Dermis microvascular lymphatic vessel endothelial cell (primary cell): ENCODE results near the gene RBM5. TPM values are rescaled to one million over a fixed set of nuclear protein-coding genes. Genes with fewer than 3 reads are reported as not detected.

Source experiments
- DNase-seq, 2 donors: peaks; one replicate each; pipeline versions ENCODE4 v3.0.0 to v3.0.0-alpha.2; 2010; ENCODE audit warnings: low read depth in 2 of 2
- total RNA-seq: library from RNA; depleted of rRNA; stranded (reverse); fragments of >200 nt; gene quantifications from 2 replicates; pipeline ENCODE4 v1.2.1, GENCODE V29; 2014

RBM5 gene
- total RNA-seq, 1 donor from 2014 or later = 108 TPM

DNA sequence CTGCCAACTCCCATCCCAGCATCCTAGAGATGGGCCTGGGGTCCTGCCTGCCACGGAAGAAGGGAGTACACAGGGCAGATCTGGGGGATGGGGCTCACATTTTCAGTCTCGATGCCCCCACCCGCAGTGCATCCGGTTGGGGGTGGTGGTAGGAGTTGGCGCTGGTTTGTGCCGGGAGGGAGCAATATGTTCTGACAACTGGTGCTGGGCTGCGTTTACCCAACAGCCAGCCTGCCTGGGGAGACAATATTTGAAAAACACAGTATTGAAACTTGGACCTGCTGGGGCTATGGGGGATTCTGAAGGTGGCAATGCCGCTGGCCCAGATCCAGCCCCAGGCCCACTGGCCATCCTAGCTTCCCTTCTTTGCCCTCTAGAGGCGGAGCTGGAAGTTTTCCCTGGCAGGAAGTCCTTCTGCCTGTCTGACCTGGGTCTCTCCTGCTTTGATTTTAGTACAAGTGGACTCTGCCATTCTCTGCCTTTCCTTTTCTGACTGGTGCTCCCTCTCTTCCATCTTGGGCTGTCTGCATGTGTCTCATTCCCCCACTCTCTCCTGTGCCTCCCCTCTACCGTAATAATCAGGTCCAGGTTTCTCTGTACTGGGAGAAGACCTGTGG lies 69.9 kb downstream of the RBM5 start:
- DNase-seq = no peak

DNA sequence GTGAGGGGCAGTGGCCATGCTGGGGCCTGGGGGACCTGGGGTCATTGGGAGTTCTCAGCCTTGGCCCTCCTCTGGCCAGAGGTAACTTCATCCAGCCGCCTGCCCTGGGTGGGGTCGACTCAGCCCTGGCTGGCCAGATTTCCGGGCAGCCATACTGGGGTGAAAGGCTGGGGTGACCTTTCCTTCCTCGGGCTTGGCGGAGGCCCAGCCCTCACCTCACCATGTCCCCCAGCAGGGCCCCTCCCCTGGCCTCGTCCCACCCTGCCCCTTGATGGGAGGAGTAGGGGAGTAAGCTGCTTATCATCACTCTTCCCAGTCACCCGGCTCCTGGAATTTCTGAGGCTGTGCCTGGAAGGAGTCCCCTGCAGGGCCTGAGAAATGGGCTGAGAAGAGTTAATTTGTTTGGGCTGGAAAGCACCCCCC lies 71.9 kb downstream of the RBM5 start:
- no peak for DNase-seq

DNA sequence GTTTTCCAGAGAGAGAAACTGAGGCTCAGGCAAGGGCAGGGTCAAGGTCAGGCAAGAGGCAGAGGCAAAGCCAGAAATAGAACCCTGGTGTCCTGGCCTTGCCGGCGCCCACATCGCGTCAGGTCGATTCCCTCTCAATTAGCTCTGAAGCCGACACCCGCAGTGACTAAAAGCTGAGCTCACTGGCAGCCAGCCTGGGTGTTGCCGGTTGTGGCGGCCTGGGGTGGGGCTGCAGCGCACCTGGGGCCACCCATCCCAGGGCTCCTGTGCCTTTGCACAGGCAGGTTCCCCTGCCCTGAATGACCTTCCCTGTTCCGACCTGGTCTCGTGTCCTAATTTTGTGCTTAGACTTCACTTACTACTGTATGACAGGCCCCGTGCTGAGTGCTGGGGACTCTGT lies 72.6 kb downstream of the RBM5 start:
- DNase-seq = no peak

DNA sequence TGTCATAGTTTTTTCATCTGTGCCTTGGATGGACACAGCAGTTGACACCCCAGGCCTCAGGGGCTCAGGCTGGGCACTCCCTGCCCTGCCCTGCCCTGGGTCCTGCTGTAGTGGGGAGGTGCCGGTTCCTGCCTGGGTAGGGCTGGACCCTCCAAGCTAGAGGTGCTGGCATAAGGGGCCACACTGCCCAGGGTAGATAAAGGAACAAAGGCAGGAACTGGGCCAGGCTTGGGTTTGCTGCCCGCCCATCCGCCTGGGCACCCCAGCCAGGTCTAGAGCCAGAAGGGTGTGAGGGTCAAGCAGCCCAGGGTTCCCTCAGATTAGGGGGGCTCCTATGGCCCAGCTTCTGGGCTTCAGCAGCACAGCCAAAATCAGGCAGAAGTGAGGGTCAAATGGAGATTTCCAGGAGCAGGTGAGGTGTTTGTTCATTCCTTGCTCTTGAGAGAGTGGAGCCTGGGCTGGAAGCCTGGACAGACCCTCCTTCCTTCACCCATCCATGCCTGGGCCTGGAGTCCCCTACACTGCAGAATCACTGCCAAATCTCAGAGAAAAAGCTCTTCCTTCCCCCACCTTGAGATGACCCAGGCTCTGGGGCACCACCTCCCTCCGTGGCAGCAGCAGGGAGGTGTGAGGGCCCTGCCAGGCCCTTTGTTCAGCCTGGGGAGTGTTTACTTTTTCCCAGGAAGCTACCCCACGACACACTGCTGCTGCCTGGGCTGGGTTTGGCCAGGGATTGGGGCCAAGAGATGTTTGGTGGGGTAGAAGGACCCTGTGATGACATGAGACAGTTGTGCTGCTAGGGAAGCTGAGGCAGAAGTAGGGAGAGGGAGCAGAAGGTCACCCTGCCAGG lies 73.5 kb downstream of the RBM5 start:
- no peak for DNase-seq

DNA sequence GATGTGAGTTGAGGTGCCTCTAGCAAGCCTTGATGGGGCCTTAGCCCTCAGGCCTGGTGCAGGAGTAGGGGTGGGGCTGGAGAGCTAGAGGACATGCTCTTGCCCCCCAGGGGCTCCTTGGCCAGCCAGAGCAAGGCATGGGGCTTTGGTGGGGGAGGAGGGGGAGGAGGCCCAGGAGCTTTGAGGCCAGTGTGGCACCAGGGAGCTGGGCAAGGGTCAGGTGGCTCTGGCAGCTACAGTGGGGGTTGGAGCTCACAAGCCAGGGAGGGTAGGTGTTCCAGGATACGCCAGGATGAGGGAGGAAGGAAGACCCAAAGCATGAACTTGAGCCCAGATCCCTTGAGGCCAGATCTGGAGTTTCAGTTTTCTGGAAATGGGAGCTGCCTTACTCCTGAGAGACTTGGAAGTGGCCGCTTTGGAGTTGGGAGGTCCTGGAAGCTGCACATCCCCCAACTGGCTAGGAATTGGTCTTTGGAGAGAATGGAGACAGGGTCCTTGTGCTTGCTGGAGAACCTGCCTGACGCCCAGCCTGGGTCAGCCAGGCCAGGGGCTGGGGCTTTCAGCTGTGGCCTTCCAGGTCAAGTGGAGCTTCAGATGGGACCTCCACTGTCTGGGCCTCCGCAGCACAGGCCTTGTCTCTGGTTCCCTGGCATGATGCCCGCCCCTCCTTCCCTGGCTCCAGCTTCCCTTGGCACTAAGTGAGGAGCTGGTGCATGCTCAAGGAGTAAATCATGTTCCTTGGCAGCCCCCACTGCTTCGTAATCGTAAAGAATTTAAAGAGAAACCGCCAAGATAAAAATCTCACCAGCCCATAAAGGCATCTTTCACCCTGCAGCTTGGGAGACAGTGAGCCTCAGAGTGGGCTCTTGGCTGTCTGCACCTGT lies 75.1 kb downstream of the RBM5 start:
- peak in 1 of 2 donors; percentile 59 for DNase-seq

DNA sequence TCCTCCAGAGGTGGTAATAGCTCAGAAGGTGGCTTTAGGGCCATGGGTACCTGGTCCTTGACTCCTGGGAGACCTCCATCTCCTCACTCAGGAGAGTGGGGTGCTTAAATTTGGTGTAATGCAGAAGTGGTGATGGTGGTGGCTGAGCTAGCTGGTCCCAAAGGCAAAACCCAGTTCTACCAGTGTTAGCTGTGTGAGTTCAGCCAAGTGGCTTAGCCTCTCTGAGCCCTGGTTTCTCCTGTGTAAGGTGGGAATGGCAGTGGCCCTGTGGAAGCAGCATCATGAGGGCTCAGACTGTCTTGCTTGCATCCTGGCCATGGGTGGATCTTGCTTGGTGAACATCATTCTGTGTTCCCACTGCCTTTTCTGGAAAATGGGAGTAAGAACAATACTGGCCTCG lies 75.8 kb downstream of the RBM5 start:
- DNase-seq = no peak

DNA sequence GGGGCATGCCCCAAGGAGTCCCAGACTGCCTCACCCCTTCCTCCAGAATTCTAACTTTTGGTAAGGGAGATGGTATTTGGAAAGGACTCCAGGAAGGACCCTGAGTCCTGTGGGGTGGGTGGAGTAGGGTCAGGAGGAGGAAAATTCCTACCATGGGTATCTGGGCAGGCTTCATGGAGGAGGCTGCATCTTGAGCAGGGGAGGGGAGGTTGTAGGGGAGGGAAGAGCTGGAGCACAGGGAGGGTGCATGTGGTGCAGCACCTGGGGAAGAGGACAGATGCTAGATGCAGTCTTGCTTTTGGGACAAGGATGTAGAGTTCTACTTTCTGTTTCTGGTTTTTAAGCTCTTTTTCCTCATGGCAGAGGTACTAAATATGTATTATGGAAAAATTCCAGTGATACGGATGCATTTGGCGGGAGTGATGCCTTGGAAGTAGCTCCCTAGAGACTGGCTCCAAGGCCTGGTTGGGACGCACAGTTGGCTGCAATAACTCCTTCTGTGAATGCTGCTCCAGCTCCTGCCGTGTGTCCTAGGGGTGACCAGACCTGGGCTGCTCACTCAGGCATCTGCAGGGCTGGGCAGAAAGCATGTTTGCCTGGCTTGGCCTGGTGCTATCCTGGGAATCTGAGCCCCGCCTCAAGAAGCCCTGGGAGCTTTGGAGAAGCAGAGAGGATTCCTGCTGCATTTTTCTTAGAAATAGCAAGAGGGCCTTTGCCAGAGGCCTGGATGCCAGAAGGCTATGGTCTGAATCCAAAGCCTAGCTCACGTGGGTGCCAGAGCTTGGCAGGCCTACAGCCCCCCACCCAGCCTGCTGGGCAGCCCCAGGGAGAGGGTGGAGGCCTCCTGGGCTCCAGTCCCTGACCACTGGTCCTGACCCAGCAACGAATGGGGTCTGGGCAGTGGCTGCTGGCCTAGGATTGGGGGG lies 76.5 kb downstream of the RBM5 start:
- DNase-seq = no peak

DNA sequence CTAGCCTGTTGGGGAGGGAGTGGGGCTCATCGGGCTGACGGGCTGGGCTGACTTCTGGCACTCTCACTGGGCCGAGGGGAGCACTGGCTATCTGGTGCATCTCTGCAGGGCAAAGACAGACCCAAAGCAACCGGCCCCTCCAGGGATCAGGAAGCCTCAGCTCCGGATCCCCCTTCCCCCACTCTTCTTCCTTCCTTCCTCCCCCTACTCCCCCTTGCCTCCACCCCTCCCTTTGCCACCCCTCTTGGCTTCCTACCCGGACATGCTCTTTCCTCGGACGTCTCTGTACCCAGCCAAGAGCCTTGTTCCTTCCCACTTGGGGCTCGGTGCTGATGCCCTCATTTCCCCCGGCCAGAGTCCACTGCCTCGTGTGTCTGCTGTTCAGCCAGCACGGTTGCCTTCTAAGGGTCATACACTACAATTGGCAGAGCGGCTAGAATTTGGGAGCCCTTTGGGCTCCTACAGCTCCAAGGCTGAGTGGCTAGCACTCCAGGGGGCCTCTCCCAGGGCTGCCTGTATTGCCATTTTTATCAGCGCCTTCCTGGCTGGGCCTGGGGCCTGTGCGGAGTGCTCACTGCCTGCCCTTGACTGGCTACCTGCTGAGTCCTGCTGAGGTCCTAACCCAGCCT lies 77.3 kb downstream of the RBM5 start:
- DNase-seq = peak in 1 of 2 donors; percentile 28

DNA sequence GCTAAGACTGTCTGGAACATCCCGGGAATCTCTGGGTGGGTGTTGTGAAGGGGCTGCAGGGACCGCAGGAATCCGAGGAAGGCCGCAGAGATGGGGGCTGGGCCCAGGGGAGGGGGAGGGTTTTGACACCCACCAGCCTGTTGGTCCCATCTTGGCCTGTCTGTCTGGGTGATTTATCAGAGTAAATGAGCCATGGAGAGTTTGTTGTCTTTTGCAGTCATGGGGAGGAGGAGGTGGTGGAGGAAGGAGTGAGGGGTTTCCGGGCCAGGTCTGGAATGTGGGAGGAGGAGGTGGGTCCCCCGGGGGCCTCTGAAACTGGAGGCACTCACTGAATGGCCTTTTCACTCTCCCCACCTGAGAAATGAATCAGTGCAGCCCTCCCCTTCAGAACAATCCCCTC lies 77.9 kb downstream of the RBM5 start:
- peak in 1 of 2 donors; percentile 57 for DNase-seq

DNA sequence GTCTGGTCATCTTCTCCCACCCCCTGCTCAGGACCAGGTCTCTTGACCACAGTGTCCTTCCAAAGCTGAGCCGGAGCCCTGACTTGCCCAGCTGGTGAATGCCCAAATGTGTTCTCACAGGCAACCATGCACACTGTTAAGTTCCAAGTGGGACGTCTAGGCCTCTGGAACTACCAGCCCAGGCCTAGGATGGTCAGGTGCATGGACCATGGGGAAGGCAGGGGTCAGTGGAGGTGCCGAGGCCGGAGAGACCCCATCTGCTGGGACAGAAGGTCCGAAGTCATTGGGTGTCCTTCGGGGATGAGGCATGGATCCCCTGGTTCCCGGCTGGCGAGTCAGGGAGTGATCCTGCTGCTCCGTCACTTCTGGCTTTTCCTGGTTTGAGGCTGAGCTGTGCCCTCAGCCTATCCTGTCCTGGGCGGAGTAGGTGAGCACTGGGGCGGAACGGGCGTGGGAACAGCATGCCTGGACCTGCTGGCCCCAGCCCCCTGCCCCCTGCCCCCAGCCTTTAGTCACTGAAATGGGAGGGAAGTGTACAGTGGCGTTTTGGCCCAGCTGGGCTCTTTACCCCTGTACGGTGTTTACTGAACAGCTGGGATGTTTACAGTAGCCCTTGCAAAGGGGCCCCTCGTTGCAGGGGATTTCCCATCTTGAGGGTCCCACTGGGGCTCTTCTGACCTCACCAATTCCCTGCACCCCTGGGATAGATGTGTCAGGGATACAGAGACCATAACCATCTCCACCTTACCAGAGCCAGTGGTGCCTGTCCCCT lies 78.5 kb downstream of the RBM5 start:
- peak in 1 of 2 donors; percentile 78 for DNase-seq

DNA sequence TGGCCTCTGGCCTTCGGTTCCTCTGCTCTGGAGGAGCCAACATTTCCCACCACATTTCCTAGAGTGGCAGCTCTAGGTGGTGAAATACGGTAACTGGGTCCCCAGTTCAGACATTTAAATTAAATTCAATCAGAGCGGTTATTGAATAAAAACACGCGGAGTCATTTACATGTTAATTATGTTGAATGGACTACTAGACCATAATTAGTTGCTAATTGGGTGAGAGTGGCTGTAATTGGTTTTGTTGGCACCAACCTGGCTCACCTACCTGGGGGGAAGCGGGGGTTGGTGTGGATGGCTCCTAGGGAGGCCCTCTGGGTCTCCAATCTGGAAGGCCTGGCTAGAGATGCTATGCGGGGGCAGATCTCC lies 79.1 kb downstream of the RBM5 start:
- no peak for DNase-seq

DNA sequence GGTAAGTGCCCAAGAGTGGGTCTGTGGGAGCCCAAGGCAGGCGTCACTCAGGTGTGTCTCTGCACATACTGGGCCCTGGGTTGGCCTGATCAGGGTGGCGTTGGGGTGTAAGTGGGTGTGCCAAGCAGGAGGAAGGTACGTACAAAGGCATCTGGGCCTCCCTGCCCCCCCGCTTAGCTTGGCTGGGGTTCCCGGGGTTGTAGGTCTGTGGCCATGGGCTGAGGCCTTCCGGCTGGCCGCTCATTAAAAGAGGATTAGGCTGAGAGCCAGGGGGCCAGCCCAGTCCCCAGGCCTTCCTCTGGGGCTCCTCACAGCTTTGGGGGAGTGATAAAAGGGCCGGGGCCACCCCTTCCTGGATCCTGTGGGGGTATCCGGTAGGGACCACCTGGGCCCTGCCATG lies 79.7 kb downstream of the RBM5 start:
- no peak for DNase-seq

Other genes starting within 250 kb of the RBM5 start
- 1.8 and 3.2 TPM in 2 replicates for gene TRAIP, start 232.4 kb upstream of the RBM5 start, total RNA-seq
- not detected in 2 replicates for gene CAMKV, start 219.0 kb upstream of the RBM5 start, total RNA-seq
- gene MST1R, start 185.0 kb upstream of the RBM5 start, total RNA-seq = 0.13 TPM in 2 replicates
- 6.5 and 10.0 TPM in 2 replicates for gene MON1A, start 159.1 kb upstream of the RBM5 start, total RNA-seq
- gene RBM6, start 148.8 kb upstream of the RBM5 start, total RNA-seq = 21.4 and 32.1 TPM in 2 replicates
- gene SEMA3F, start 66.4 kb downstream of the RBM5 start, total RNA-seq = 15.7 and 29.8 TPM in 2 replicates
- under 0.01 TPM in 1 of 2 replicates, not detected in the other for gene GNAT1, start 102.7 kb downstream of the RBM5 start, total RNA-seq
- gene SLC38A3, start 116.4 kb downstream of the RBM5 start, total RNA-seq = under 0.01 TPM in 2 replicates
- 390 and 560 TPM in 2 replicates for gene GNAI2, start 147.3 kb downstream of the RBM5 start, total RNA-seq
- gene SEMA3B, start 180.2 kb downstream of the RBM5 start, total RNA-seq = 0.26 and 0.51 TPM in 2 replicates
- gene LSMEM2, start 190.2 kb downstream of the RBM5 start, total RNA-seq = not detected in 2 replicates
- 117 and 130 TPM in 2 replicates for gene IFRD2, start 203.5 kb downstream of the RBM5 start, total RNA-seq
- 17.5 and 23.6 TPM in 2 replicates for gene HYAL3, start 210.5 kb downstream of the RBM5 start, total RNA-seq
- 4.0 and 4.5 TPM in 2 replicates for gene NAA80, start 210.5 kb downstream of the RBM5 start, total RNA-seq
- gene HYAL1, start 214.7 kb downstream of the RBM5 start, total RNA-seq = 4.6 and 6.7 TPM in 2 replicates
- 384 and 564 TPM in 2 replicates for gene HYAL2, start 233.8 kb downstream of the RBM5 start, total RNA-seq
- gene TUSC2, start 239.3 kb downstream of the RBM5 start, total RNA-seq = 20.7 and 22.3 TPM in 2 replicates